Measurements from ENCODE around the gene ZNF213. TPM values are rescaled to one million over a fixed set of nuclear protein-coding genes. Genes with fewer than 3 reads are reported as not detected.

ZNF213 gene
- total RNA-seq, 1 donor from 2014 or later: 6.6 TPM

DNA sequence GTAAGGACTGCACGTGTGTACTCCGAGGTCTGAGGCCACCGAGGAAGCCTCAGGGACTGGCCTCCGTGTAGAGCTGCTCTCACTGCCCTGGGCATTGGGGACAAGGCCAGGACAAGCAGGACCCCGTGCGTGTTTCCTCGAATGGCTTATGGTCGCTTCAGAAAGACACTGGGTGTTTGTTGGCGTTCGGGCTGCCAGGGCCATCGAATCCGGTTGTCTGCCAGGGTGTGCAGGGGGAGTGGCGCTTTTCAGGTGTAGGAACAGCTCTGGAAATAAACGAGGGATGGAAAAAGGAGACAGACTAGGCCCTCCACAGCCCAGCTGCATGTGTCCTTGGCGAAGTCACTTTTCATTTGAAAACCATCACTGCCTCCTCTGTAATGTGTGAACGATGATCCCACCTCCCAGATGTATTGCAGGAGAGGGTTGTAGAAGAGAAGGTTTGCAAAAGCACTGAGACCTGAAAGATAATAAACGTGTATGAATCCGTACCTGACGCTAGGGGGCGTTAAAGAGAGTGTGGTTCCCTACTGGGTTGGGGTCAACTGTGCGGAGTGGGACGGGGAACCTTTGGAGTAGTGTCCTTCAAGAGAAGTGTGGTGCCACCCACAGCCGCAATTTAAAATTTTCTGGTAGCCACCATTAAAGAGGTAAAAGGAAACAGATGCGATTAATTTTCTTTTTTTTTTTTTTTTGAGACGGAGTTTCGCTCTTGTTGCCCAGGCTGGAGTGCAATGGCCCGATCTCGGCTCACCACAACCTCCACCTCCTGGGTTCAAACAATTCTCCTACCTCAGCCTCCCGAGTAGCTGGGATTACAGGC, 33.6 kb upstream of the ZNF213 start:
- DNase-seq: peak; percentile 71

DNA sequence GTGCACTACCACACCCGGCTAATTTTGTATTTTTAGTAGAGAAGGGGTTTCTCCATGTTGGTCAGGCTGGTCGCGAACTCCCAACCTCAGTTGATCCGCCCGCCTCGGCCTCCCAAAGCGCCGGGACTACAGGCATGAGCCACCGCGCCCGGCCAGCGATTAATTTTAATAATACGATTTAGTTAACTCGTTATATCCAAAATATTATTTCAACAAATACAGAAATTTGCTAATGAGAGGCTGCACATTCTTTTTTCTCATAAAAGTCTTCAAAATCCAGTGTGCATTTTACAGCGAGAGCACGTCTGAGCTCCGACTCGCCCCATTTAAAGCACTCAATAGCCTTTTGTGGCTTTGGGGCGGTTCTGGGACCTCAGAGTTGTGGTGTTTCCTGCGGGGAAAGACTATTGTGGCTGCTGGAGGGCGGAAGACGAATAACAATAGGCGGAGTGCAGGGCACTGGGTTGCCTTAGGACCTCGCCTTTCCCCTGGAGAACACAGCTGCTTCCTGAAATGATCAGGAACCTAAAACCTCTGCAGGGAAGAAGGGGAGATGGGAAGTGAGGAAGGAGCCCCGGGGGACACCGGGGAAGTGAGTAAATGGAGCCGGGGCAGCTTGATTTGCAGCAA, 32.9 kb upstream of the ZNF213 start:
- DNase-seq: peak; percentile 94

DNA sequence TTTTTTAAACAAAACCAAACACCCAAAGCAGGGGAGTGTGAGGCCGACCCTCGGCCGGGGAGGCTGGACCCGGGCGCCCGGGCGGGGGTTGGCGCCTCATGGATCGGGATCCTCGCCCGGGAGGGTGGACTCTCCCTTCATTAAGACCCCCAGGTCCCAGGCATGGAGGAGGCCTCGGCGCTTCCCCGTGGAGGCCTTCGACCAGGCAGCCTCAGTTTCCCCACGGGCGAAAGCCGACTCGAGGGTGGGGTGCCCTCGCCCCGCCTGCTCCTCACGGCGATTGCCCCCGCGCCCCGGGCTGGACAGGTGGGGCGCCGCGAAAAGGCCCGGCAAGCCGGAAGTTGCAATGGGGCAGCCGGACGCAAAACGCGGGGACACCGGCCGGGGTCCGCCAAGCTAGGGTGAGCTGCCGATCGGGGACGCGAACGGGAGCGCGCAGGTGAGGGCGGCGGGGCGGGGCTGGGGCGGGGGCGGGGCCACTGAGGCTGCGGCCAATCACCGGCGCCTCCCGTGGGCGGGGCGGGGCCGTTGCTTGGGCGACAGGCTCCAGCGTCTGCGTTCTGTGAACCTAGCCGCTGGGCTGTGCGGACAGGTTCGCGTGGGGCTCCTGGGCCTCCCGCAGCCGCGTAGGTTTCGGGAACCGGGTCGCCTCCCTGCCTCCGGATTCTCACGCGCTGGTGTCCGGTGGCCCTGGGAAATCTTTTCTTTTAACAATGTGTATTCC, 28.5 kb upstream of the ZNF213 start:
- peak; percentile 93 for DNase-seq

DNA sequence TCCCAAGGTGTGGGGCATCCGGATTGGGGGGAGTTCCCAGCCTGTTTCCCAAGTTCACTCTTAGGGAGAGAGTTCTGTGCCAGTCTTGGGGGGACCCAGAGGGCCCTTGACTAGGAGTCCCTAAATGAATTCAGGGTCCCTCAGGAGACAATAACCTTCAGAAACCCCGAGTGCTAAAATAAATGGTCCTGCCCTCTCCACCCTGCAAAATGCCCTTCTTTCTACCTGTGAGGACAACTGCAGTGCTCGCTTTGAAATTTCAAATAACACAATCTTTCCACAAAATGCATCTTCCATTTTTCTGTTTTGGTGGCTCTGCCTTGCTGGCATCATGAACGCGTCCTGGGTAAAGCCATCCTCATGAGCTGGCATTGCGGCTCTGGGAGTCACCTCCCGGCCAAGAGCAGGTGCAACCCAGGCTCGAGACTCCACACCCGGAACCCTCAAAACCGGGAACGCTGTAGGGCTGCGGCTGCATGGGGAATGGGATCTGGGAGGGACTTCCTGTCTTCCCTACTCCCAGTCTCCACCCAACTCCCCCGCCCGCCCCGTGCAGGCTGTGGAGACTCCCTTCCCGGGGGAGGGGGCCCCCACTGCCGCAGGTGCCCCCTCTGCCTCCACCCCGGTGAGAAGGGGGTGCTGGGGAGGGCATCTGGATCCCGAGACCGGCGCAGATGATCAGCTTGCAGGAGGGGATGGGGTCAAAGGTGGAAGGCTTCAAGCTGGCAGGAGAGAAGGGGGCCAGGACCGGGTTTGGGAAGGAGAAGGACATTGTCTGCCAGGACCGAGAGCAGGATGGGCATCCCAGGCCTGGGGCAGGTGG, 22.6 kb upstream of the ZNF213 start, which contains the start of gene ZNF205:
Gene ZNF205 (plus strand): TSS at position 529 of the 823 bp plus-strand sequence. CDS start 845 bp downstream, outside the sequence.
- DNase-seq: peak; percentile 80

DNA sequence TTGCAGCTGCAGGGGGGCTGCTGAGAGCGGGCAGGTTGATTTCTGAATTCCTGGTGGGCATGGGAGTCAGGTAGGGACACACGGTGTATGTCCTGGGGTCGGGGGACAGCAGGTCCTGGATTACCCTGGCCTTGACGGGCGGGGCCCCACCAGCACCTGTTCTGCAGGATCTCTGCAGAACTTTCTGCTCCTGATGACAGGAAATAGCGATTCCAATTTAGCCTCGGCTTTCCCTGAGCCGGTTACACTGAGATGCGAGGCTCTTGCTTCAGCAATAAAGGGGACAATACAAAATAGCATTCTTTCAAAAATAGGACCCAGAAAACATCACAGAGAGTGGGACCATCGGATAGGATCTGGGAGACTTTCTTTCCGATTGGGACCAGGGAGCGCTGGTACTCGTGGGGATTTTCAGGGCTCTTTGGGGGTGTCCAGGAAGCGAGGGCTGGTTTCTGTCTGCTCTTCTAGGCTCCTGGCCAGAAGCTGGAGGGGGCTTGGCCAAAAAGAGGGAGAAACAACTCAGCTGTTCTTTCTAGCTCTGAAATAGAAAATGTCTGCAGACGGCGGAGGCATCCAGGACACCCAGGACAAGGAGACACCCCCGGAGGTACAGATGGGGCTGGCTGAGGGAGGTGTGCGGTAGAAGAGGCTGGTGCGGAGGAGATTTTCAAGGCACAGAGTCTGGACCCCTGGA, 21.8 kb upstream of the ZNF213 start:
- no peak for DNase-seq

DNA sequence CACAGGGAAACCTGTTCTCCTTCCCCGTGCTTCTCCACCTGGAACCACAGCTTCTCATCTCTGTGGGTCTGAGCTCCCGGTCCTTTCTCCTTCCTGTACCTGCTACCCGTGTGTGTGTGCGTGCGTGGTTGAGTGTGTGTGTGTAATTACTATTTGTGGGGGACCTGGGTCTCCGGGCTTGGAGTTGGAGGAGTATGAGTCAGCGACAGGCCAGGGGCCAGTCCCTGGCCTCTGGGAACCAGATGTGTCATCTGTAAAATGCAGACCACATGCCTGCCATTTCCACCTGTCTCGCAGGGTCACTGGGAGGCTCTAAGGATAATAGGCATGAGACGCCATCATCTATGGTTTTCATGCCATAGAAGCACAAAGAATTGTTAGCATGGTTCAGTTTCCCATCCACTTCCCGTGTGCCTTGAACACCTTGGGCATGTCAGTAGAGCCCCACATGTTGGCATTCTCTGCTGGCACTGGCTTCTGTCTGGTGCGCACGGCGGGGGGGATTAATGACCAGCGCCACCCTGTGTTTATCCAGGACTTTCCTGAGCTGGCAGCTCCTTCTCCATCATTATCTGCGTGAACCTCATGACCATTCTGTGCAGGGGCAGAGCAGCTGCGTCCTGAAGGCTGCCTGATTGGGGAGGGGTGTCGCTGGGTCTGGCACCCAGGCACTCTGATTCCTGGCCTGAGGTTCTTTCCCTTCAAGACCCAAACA, 20.9 kb upstream of the ZNF213 start:
- DNase-seq: peak; percentile 61

DNA sequence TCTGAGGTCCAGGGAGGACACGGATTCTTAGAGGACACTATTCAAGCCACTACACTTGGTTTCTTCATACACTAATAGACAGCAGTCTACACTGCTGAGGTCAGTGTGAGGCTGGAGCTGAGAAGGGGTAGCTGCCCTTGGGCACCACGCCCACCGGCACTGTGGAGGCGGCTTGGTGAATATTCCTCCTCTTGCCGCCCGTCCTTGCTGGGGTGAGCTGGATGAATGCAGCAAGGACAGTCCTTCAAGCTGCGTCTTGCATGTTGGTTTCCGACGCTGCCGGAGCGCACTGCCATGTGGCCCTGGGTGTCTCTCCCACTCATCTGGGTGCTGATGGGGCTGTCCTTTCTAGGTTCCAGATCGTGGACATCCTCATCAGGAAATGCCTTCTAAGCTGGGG, 19.8 kb upstream of the ZNF213 start:
- DNase-seq: no peak

DNA sequence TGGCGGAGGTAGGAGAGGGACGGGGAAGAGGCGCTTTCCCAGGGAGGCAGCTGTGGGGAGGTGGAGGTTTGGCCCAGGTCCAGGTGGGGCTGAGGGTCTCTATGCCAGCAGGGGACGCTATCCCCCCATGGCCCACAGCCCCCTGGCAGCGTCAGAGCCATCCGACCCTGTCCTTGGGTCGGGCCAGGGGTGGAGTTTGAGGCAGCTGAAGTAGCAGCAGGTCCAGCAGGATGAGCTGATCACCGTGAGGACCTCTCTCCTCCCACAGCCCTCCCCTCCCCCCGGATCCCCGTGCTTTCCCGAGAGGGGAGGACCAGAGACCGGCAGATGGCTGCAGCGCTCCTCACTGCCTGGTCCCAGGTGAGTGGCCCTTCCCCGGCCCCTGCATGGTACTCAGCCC, 19.3 kb upstream of the ZNF213 start:
- DNase-seq: no peak

DNA sequence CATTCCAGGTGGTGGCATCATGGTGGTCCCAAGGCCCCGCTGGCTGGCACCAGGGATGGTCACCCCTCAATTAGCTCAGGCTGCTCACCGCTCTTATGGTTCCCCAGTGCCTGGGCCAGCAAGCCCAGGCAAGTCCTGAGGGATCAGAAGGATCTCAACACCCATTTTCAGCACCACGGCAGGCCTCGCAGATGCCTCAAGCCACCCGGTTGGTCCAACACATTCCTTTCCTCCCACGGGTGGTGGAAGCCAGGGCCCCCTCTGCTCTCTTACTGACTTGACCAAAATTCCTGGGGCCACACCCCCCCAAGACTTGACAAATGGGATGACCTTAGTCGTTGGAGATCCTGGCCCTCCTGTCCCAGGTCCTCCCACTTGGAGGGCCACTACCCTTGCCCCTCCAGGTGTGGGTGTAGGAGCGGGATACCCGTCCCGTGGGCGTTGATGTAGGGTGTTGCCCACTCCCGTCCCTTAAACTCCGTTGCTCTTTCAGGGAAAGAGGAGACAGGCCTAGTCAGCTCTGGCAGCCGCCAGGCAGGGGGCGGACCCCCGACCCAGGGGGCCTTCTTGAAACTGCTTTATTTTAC, 16.5 kb upstream of the ZNF213 start:
- DNase-seq: no peak

DNA sequence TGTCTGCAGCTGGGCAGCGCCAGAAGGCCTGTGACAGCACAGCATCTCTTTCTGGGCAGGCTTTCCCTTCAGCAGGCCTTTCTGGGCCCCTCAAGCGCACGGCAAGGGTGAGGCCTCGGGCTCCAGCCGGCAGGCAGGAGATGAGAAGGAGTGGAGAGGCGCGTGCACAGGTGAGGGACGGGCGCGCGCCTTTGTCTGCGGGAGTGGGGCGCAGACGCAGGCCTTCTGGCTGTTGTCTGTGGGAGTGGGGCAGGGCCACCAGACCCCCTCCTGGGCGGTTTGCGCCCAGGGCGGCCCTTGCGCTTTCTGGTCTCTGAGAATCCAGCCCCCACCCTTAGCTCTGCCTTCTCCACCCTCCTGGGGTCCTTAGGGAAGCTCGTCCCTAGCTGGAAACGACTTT, 16.0 kb upstream of the ZNF213 start:
- no peak for DNase-seq

DNA sequence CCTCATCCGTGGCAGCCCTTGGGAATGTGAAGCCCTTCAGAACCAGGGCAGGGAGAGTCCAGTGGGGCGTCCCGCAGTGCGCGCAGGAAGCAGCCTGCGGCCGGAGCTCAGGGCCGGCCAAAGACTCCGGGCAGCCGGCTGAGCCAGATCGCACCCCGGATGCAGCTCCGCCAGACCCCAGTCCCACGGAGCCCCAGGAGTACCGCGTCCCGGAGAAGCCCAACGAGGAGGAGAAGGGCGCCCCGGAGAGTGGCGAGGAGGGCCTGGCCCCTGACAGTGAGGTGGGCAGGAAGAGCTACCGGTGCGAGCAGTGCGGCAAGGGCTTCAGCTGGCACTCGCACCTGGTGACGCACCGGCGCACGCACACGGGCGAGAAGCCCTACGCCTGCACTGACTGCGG, 15.5 kb upstream of the ZNF213 start:
- no peak for DNase-seq

DNA sequence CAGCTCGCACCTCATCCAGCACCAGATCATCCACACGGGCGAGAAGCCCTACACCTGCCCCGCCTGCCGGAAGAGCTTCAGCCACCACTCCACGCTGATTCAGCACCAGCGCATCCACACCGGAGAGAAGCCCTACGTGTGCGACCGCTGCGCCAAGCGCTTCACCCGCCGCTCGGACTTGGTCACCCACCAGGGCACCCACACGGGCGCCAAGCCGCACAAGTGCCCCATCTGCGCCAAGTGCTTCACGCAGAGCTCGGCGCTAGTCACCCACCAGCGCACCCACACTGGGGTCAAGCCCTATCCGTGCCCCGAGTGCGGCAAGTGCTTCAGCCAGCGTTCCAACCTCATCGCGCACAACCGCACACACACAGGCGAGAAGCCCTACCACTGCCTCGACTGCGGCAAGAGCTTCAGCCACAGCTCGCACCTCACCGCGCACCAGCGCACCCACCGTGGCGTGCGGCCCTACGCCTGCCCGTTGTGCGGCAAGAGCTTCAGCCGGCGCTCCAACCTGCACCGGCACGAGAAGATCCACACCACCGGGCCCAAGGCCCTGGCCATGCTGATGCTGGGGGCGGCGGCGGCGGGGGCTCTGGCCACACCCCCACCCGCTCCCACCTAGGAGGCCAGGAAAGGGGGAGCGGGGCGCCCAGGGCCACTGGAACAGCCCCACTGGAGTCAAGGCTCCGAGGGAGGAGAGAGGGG, 15.0 kb upstream of the ZNF213 start:
- no peak for DNase-seq

DNA sequence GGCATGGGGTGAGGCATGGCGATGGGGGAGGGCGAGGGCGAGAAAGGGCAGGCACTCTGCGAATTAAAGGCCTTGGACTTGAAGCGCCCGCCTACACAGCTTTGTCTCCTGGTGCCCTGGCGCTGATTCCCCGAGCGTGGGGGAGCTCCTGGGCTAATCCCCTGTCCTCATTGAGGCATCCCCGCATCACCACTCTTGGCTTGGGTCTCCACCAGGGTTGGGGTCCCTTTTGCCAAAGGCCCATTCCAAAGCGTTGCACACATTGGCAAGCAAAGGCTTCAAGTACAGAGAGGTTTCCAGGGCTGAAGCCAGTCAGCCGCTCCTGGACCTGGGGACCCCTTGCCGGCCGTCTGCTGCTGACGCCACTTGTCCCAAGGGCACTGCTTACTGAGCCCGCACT, 14.4 kb upstream of the ZNF213 start:
- no peak for DNase-seq

DNA sequence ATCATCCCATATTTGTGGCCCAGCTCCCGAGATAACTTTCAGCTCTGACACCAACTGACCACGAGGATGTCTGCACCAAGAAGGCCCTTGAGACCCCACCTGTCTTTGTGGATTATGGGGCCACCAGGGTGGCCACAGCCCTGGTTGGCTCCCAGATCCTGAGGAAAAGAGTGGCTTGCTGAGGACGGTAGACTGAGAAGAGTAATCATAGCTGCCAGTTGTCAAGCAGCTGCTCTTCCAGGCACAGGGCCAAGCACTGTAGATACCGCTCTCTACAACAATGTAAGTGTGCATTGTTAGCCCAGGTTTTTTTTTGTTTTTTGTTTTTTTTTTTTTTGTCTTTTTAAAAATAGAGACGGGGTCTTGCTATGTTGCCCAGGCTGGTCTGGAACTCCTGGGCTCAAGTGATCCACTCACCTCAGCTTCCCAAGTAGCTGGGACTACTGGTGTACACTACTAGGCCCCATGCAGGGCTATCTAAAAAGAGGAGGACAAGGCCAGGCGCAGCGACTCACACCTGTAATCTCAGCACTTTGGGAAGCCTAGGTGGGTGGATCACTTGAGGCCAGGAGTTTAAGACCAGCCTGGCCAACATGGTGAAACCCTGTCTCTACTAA, 12.9 kb upstream of the ZNF213 start:
- DNase-seq: peak; percentile 53

DNA sequence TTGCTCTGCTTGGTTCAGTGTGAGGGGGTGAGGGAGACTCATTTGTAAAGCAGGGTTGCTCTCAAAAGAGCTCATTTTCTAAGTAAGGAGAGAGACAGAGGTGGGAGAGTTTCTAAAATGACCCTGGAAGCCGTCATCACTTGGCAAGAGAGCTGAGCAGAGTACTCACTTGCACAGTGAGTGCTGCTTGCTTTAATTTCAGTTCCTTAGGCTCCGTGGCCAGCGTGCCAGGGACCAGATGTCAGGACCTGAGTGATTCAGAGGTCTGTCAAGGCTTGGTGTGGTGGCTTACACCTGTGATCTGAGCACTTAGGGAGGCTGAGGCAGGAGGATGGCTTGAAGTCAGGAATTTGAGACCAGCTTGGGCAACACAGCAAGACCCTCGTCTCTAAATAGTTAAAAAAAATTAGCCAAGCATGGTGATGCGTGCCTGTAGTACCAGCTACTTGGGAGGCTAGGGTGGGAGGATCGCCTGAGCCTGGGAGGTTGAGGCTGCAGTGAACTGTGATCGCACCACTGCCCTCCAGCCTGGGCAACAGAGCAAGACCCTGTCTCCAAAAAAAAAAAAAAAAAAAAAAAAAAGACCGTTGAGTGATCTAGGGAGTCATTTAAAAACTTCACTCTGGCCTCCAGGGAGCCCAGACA, 11.8 kb upstream of the ZNF213 start:
- DNase-seq: no peak

DNA sequence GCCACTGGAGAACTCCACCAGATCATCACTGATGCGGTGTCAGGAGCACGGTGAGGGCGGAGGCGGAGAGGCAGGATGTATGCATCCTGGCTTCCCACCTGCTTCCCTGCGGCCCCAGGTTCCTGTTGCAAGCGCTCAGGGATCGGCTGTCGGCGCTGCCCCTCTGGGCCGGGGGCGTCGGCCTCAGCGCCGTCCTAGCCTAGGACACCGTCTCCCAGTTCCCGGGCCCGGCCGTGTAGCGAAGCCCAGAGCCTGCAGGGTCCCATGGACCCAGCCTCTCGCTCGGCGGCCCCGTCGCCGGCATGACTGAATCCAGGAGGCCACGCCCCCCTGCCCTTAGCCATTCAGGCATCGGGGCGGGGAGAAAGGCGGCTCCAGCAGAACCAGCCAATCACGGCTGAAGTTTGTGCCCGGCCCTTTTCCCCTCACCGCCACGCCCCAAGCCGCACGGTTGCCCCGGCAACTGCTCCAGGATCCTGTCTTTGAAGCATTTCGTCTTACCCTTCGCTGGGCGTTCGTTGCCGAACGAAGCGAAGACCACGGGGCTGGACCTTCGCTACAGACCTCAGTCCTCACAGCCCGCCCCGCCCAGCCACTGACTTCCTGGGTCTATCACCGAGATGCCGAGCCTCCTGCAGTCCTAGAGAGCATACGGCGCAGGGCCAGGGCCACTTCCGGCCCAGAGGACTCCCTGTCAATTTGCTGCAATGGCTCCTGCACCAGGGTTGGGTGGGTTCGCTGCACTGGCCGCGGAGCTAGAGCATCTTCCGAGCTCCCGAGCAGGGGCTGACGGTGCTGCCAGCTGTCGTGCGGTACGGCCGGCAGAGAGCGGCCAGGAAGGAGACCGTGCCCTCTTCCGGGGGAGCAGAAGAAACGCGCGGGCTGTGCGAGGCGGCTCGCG, 10.6 kb upstream of the ZNF213 start:
- DNase-seq: peak; percentile 96

DNA sequence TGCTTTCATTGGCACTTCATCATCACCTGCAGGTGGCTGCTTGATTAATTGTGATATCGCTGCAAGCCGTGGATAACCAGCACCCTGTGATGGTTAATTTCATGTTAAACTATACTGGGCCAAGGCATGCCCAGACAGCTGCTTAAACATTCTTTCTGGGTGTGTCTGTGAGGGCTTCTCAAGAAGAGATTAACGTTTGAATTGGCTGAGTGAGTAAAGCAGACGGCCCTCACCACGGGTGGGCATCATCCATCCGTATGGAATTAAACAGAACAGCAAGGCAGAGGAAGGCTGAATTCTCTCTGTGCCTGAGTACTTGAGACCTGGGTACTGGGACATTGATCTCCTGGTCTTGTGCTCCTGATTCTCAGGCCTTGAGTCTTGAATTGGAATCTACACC, 7.1 kb upstream of the ZNF213 start:
- DNase-seq: no peak

Data from dermis blood vessel endothelial cell (primary cell).